WTC11 (cell line): Measurements from ENCODE around the gene XPOT. TPM values are rescaled to one million over a fixed set of nuclear protein-coding genes. Genes with fewer than 3 reads are reported as not detected.

Experiments used
- ATAC-seq: fragments of 200-7000 bp; cut with Tn5 transposase; 2 replicates; pipeline ENCODE4 v1.10.0; 2021; ENCODE audit warnings: mild to moderate bottlenecking, moderate library complexity
- CTCF ChIA-PET: fragments of 300-600 bp; sonication (Branson Sonifier 250); formaldehyde crosslinking; loops from one replicate; lab custom pipeline; 2021; ENCODE audit warnings: antibody characterized with exemption; lab: Charles Lee
- POLR2A ChIA-PET: fragments of 350-600 bp; sonication (Branson Sonifier 250); formaldehyde crosslinking; loops from one replicate; lab custom pipeline; 2021; ENCODE audit warnings: antibody characterized with exemption; lab: Charles Lee
- DNase-seq: peaks from one replicate; pipeline ENCODE4 v3.0.0; 2021; ENCODE audit warnings: low spot score
- H3K27ac Mint-ChIP-seq: 2 replicates; pipeline ENCODE4 v1.8.0; 2021; ENCODE audit warnings: mixed read lengths
- H3K27me3 Mint-ChIP-seq: 2 replicates; pipeline ENCODE4 v1.8.0; 2021; ENCODE audit warnings: low read depth, mild to moderate bottlenecking, moderate library complexity, mixed read lengths
- H3K36me3 Mint-ChIP-seq: 2 replicates; pipeline ENCODE4 v1.8.0; 2021; ENCODE audit warnings: mixed read lengths
- H3K4me1 Mint-ChIP-seq: 2 replicates; pipeline ENCODE4 v1.8.0; 2022; ENCODE audit warnings: mixed read lengths
- H3K4me3 Mint-ChIP-seq: 2 replicates; pipeline ENCODE4 v1.8.0; 2021; ENCODE audit warnings: mild to moderate bottlenecking, moderate library complexity, mixed read lengths
- H3K9me3 Mint-ChIP-seq: 2 replicates; pipeline ENCODE4 v1.8.0; 2021; ENCODE audit warnings: mixed read lengths
- ATF1 ChIP-seq: sonication (generic); formaldehyde crosslinking; IDR thresholded peaks from 2 replicates; pipeline ENCODE4 v1.8.1; 2023; ENCODE audit warnings: mild to moderate bottlenecking, moderate library complexity, missing genetic modification reagents
- CDX4 ChIP-seq: fragments of 250-450 bp; sonication (Bioruptor Pico); IDR thresholded peaks from 2 replicates; pipeline ENCODE4 v1.9.0; 2021; ENCODE audit warnings: moderate library complexity, mild to moderate bottlenecking, inconsistent platforms, borderline replicate concordance
- EMX1 ChIP-seq: fragments of 250-450 bp; sonication (Bioruptor Pico); IDR thresholded peaks from 2 replicates; pipeline ENCODE4 v1.8.0; 2021; ENCODE audit warnings: mild to moderate bottlenecking
- FOXJ3 ChIP-seq: sonication (generic); formaldehyde crosslinking; IDR thresholded peaks from 2 replicates; pipeline ENCODE4 v1.9.0; 2021; ENCODE audit warnings: missing genetic modification reagents, mild to moderate bottlenecking, borderline replicate concordance
- GABPB1 ChIP-seq: sonication (generic); formaldehyde crosslinking; IDR thresholded peaks from 2 replicates; pipeline ENCODE4 v1.8.1; 2023; ENCODE audit warnings: mild to moderate bottlenecking, missing genetic modification reagents
- GTF2I ChIP-seq: fragments of 250-450 bp; sonication (Bioruptor Pico); conservative IDR thresholded peaks from 2 replicates; pipeline ENCODE4 v1.4.0; 2021; ENCODE audit warnings: mild to moderate bottlenecking
- IRF2 ChIP-seq: sonication (generic); formaldehyde crosslinking; IDR thresholded peaks from 2 replicates; pipeline ENCODE4 v1.8.0; 2022; ENCODE audit warnings: low read depth, missing genetic modification reagents, borderline replicate concordance
- KAT7 ChIP-seq: sonication (generic); formaldehyde crosslinking; IDR thresholded peaks from 2 replicates; pipeline ENCODE4 v1.8.1; 2023; ENCODE audit warnings: missing genetic modification reagents, mild to moderate bottlenecking, borderline replicate concordance
- MYBL2 ChIP-seq: sonication (generic); formaldehyde crosslinking; IDR thresholded peaks from 2 replicates; pipeline ENCODE4 v1.8.1; 2023; ENCODE audit warnings: mild to moderate bottlenecking, moderate library complexity, missing genetic modification reagents
- NFATC4 ChIP-seq: fragments of 250-450 bp; sonication (Bioruptor Pico); IDR thresholded peaks from 2 replicates; pipeline ENCODE4 v1.9.0; 2021; ENCODE audit warnings: mild to moderate bottlenecking
- NFE2L1 ChIP-seq: sonication (generic); formaldehyde crosslinking; IDR thresholded peaks from 2 replicates; pipeline ENCODE4 v1.8.1; 2023; ENCODE audit warnings: missing genetic modification reagents
- RORB ChIP-seq: fragments of 250-450 bp; sonication (Bioruptor Pico); IDR thresholded peaks from 2 replicates; pipeline ENCODE4 v1.9.0; 2021; ENCODE audit warnings: mild to moderate bottlenecking
- SMAD3 ChIP-seq: sonication (generic); formaldehyde crosslinking; IDR thresholded peaks from 2 replicates; pipeline ENCODE4 v1.8.0; 2022; ENCODE audit warnings: missing genetic modification reagents, mild to moderate bottlenecking, borderline replicate concordance
- SOX15 ChIP-seq: fragments of 250-450 bp; sonication (Bioruptor Pico); IDR thresholded peaks from 2 replicates; pipeline ENCODE4 v1.9.0; 2021; ENCODE audit warnings: mild to moderate bottlenecking
- TP53 ChIP-seq: sonication (generic); formaldehyde crosslinking; IDR thresholded peaks from 2 replicates; pipeline ENCODE4 v1.8.1; 2023; ENCODE audit warnings: mild to moderate bottlenecking, missing genetic modification reagents
- USF2 ChIP-seq: sonication (generic); formaldehyde crosslinking; IDR thresholded peaks from 2 replicates; pipeline ENCODE4 v1.8.1; 2023; ENCODE audit warnings: mild to moderate bottlenecking, missing genetic modification reagents, moderate library complexity
- ZBTB21 ChIP-seq: sonication (generic); formaldehyde crosslinking; IDR thresholded peaks from 2 replicates; pipeline ENCODE4 v1.8.1; 2023; ENCODE audit warnings: mild to moderate bottlenecking, missing genetic modification reagents, borderline replicate concordance
- ZNF423 ChIP-seq: fragments of 250-450 bp; sonication (Bioruptor Pico); IDR thresholded peaks from 2 replicates; pipeline ENCODE4 v2.1.2; 2022; ENCODE audit warnings: mild to moderate bottlenecking, moderate library complexity
- total RNA-seq: library from RNA; stranded (reverse); gene quantifications from 3 replicates; pipeline ENCODE4 v1.2.3, GENCODE V29; 2021
- TF ChIP-seq, protein P1 (sequence below): fragments of 250-450 bp; sonication (Bioruptor Pico); IDR thresholded peaks from 2 replicates; pipeline ENCODE4 v1.9.0; 2021; ENCODE audit warnings: mild to moderate bottlenecking
- TF ChIP-seq, protein P2 (sequence below): fragments of 250-450 bp; sonication (Bioruptor Pico); IDR thresholded peaks from 2 replicates; pipeline ENCODE4 v1.9.0; 2021; ENCODE audit warnings: mild to moderate bottlenecking
- TF ChIP-seq, protein P3 (sequence below): fragments of 250-450 bp; sonication (Bioruptor Pico); IDR thresholded peaks from 2 replicates; pipeline ENCODE4 v1.8.0; 2021; ENCODE audit warnings: mild to moderate bottlenecking
- TF ChIP-seq, protein P4 (sequence below): sonication (generic); formaldehyde crosslinking; IDR thresholded peaks from 2 replicates; pipeline ENCODE4 v1.8.1; 2022; ENCODE audit warnings: mild to moderate bottlenecking, moderate library complexity, missing genetic modification reagents

XPOT gene
- total RNA-seq, 1 experiment from 2014 or later, result 134 TPM

DNA sequence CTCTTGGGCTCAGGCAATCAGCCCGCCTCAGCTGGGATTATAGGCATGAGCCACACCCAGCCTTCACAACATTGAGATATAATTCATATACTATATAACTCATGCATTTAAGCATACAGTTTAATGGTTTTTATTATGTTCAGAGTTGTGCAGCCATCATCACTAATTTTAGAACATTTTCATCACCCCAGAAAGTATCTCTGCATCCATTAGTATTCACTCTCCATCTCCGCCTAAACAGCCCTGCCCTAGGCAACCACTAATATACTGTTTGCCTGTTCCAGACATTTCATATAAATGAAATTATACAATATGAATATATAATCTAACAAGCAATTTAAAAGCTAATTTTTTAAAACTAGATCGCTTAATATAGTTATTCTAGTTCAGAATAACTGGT, 82.5 kb downstream of the XPOT start:
- no peaks in the 10 kb centered on the region for H3K4me1 Mint-ChIP-seq
- no peaks in the 10 kb centered on the region for H3K27me3 Mint-ChIP-seq
- no peak overlapping the region for H3K4me3 Mint-ChIP-seq
- TF ChIP-seq IRF2 (CRISPR knock-in tag), result no peak
- TF ChIP-seq ZNF423 (CRISPR knock-in tag), result no peak
- TF ChIP-seq EMX1 (CRISPR knock-in tag), result no peak
- TF ChIP-seq, protein P1, sequence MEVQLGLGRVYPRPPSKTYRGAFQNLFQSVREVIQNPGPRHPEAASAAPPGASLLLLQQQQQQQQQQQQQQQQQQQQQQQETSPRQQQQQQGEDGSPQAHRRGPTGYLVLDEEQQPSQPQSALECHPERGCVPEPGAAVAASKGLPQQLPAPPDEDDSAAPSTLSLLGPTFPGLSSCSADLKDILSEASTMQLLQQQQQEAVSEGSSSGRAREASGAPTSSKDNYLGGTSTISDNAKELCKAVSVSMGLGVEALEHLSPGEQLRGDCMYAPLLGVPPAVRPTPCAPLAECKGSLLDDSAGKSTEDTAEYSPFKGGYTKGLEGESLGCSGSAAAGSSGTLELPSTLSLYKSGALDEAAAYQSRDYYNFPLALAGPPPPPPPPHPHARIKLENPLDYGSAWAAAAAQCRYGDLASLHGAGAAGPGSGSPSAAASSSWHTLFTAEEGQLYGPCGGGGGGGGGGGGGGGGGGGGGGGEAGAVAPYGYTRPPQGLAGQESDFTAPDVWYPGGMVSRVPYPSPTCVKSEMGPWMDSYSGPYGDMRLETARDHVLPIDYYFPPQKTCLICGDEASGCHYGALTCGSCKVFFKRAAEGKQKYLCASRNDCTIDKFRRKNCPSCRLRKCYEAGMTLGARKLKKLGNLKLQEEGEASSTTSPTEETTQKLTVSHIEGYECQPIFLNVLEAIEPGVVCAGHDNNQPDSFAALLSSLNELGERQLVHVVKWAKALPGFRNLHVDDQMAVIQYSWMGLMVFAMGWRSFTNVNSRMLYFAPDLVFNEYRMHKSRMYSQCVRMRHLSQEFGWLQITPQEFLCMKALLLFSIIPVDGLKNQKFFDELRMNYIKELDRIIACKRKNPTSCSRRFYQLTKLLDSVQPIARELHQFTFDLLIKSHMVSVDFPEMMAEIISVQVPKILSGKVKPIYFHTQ, result no peak
- TF ChIP-seq, protein P2, sequence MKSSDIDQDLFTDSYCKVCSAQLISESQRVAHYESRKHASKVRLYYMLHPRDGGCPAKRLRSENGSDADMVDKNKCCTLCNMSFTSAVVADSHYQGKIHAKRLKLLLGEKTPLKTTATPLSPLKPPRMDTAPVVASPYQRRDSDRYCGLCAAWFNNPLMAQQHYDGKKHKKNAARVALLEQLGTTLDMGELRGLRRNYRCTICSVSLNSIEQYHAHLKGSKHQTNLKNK (CRISPR knock-in tag), result no peak
- TF ChIP-seq FOXJ3 (CRISPR knock-in tag), result no peak
- TF ChIP-seq GABPB1 (CRISPR knock-in tag), result no peak
- TF ChIP-seq, protein P3, sequence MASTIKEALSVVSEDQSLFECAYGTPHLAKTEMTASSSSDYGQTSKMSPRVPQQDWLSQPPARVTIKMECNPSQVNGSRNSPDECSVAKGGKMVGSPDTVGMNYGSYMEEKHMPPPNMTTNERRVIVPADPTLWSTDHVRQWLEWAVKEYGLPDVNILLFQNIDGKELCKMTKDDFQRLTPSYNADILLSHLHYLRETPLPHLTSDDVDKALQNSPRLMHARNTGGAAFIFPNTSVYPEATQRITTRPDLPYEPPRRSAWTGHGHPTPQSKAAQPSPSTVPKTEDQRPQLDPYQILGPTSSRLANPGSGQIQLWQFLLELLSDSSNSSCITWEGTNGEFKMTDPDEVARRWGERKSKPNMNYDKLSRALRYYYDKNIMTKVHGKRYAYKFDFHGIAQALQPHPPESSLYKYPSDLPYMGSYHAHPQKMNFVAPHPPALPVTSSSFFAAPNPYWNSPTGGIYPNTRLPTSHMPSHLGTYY (CRISPR knock-in tag), result no peak
- TF ChIP-seq NFE2L1 (CRISPR knock-in tag), result no peak
- no peak for TF ChIP-seq CDX4 (CRISPR knock-in tag)
- no peak for TF ChIP-seq RORB
- no peak for TF ChIP-seq GTF2I
- TF ChIP-seq TP53 (CRISPR knock-in tag), result no peak
- ATAC-seq (no peak), DNase-seq (no peak)
- H3K9me3 Mint-ChIP-seq, result no peaks in the 10 kb centered on the region
- POLR2A ChIA-PET, result interaction anchor here (0.6 kb wide), 1 partner anchor 263 kb away, joined by 3 read pairs; no protein-coding TSS in a partner anchor
- no peak overlapping the region for H3K27ac Mint-ChIP-seq
- H3K36me3 Mint-ChIP-seq, result peaks cover 41% of the 10 kb centered on the region
- CTCF ChIA-PET, result no interaction called here

DNA sequence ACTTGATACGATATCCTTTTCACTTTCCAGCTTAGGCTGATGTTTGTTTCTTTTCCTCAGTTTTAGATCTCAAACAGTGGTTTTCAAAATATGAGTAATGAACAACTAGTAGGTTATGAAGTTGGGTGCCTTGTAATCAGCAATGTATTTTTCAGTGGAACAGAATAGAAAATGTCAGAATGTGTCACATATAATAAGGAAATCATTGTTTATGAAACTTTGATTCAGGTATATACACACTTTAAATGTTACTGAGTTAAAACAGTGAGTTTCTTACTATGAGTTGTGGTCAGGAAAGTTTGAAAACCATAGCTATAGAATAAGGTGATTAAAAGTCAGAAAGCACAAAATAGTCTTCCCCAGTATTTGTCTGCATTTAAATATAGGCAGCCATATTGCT, 87.5 kb downstream of the XPOT start:
- no peak for DNase-seq
- Mint-ChIP-seq H3K4me1 (no peaks in the 10 kb centered on the region), H3K9me3 (no peaks in the 10 kb centered on the region), H3K36me3 (peaks cover 44% of the 10 kb centered on the region), H3K4me3 (no peak overlapping the region), H3K27me3 (no peaks in the 10 kb centered on the region)
- CTCF ChIA-PET, result no interaction called here
- no peak for ATAC-seq
- no peak for TF ChIP-seq ZBTB21 (CRISPR knock-in tag)
- TF ChIP-seq, all 79 proteins: peak for 0
- POLR2A ChIA-PET, result interaction anchor here (0.6 kb wide), 1 partner anchor 108 kb away, joined by 7 read pairs; no protein-coding TSS in a partner anchor
- H3K27ac Mint-ChIP-seq, result no peak overlapping the region

- Mint-ChIP-seq H3K27ac (no peak overlapping the region), H3K36me3 (peaks cover 47% of the 10 kb centered on the region), H3K4me3 (no peak overlapping the region), H3K27me3 (no peaks in the 10 kb centered on the region), H3K9me3 (no peaks in the 10 kb centered on the region), H3K4me1 (no peaks in the 10 kb centered on the region)
- POLR2A ChIA-PET, result no interaction called here
- CTCF ChIA-PET, result no interaction called here
- TF ChIP-seq NFATC4 (CRISPR knock-in tag) (no peak), MYBL2 (CRISPR knock-in tag) (no peak), USF2 (CRISPR knock-in tag) (no peak), KAT7 (CRISPR knock-in tag) (no peak), SOX15 (no peak), SMAD3 (CRISPR knock-in tag) (no peak), ATF1 (CRISPR knock-in tag) (no peak)
- TF ChIP-seq, protein P4, sequence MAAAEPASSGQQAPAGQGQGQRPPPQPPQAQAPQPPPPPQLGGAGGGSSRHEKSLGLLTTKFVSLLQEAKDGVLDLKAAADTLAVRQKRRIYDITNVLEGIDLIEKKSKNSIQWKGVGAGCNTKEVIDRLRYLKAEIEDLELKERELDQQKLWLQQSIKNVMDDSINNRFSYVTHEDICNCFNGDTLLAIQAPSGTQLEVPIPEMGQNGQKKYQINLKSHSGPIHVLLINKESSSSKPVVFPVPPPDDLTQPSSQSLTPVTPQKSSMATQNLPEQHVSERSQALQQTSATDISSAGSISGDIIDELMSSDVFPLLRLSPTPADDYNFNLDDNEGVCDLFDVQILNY (CRISPR knock-in tag), result no peak
- DNase-seq (no peak), ATAC-seq (no peak)
Observed at GRCh38 chr12:64493513-64493912, 89.3 kb downstream of the XPOT start.
